GM12891 (cell line): ENCODE results near the gene MAGEA6.
A peak's percentile ranks its signal among the peaks of the same experiment; 100 is the strongest.
"Not testable (repeated sequence)": the region's sequence is repeated elsewhere in the genome, so short reads cannot be mapped to it uniquely, and the experiment has no call there.

ENCODE experiments used
- DNase-seq: peaks from one replicate; pipeline ENCODE4 v3.0.0; 2011; ENCODE audit warnings: low spot score; ENCODE audit not compliant: insufficient read length
- FAIRE-seq: peaks from 2 replicates; lab custom pipeline; 2011; peaks lifted over from hg19 to GRCh38; lab: Jason Lieb, UNC
- PAX5 ChIP-seq: IDR thresholded peaks from 2 replicates; pipeline ENCODE4 v1.6.1; 2011; ENCODE audit warnings: low read length, moderate library complexity, mild to moderate bottlenecking; ENCODE audit not compliant: insufficient read depth, severe bottlenecking
- POLR2A ChIP-seq: IDR thresholded peaks from 2 replicates; pipeline ENCODE4 v1.6.1; 2011; ENCODE audit warnings: low read depth, low read length, control low read depth
- POLR2AphosphoS5 ChIP-seq: IDR thresholded peaks from 2 replicates; pipeline ENCODE4 v1.6.1; 2011; ENCODE audit warnings: low read depth, low read length, control low read depth
- POU2F2 ChIP-seq: IDR thresholded peaks from 2 replicates; pipeline ENCODE4 v1.6.1; 2011; ENCODE audit warnings: low read depth, mild to moderate bottlenecking, control low read depth, low read length, moderate library complexity
- SPI1 ChIP-seq: IDR thresholded peaks from 2 replicates; pipeline ENCODE4 v1.6.1; 2011; ENCODE audit warnings: low read depth, low read length, control low read depth
- TAF1 ChIP-seq: IDR thresholded peaks from 2 replicates; pipeline ENCODE4 v1.6.1; 2011; ENCODE audit warnings: low read depth, low read length, control low read depth

MAGEA6 gene

DNA sequence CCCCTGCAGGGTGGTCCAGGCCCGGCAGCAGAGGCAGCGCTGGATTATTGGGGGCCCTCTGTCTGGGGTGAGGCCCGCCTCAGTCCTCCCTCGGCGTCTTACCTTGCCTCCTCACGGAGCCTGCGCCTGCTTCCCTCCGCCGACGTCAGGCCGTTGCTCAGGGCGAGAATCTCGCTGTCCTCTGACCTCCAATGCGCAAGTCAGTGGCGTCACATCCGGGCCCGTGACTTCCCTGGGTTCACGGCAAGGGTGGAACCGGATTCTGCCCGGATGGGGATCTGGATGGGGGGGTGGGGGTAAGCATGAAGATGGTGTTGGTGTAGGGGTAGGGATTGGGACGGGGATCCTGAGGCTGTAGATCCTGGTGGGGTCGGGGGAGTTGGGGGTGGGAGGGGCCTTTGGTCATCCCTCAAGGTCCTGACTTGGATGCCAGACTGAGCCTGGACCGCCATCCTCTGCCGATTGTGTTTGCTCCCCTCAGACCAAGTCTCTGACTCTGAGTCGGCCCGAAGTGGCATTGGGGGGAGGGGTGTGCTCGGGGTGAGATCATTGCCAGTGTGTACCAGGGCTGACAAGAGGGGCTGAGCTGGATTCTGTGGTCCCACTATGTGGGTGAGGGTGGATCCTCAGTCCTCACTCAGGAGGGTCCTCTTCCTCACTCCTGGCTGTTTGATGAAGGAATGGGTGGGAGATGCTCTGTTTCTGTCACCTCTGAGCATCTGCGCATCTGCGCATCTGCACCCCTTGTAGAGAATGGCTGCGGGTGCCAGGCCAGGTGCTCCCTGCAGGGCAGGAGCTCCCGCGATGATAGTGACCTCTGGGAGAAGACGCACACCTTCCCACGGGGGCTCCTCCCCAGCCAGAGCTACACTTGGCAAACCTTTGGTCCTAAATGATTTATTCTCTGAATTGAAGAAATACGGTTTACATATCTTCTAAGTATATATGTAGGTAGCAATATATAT lies 15.5 kb downstream of the MAGEA6 start, which contains the start of gene MAGEA2:
Gene MAGEA2 (minus strand): TSS at position 157 of the 965 bp plus-strand sequence. CDS start 2,479 bp downstream, outside the sequence.
- not testable (repeated sequence) for DNase-seq
- peak; percentile 58 for FAIRE-seq

DNA sequence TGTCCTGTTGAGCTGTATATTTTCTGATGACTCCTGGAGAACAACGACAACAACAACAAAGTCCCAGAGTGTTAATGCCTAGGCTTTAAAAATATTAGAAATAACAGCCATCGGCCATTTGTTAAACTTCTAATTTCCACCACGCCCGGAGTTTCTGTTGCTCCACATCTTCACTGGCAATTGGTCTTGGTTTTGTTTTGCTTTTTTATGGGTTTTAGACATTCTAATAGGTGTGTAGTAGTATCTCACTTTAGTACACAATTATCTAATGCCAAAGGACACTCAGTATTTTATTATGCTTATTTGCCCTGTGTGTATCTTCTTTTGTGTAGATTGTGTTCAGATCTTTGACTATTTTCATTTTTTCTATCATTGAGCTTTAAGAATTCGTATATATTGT lies 30.9 kb downstream of the MAGEA6 start:
- TF ChIP-seq POLR2A (no peak), SPI1 (no peak), TAF1 (no peak), POU2F2 (no peak), PAX5 (no peak), POLR2AphosphoS5 (no peak)
- no peak for FAIRE-seq
- DNase-seq = no peak

DNA sequence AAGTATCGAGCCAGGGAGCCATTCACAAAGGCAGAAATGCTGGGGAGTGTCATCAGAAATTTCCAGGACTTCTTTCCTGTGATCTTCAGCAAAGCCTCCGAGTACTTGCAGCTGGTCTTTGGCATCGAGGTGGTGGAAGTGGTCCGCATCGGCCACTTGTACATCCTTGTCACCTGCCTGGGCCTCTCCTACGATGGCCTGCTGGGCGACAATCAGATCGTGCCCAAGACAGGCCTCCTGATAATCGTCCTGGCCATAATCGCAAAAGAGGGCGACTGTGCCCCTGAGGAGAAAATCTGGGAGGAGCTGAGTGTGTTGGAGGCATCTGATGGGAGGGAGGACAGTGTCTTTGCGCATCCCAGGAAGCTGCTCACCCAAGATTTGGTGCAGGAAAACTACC lies 33.0 kb downstream of the MAGEA6 start:
- FAIRE-seq, DNase-seq: not testable (repeated sequence)

DNA sequence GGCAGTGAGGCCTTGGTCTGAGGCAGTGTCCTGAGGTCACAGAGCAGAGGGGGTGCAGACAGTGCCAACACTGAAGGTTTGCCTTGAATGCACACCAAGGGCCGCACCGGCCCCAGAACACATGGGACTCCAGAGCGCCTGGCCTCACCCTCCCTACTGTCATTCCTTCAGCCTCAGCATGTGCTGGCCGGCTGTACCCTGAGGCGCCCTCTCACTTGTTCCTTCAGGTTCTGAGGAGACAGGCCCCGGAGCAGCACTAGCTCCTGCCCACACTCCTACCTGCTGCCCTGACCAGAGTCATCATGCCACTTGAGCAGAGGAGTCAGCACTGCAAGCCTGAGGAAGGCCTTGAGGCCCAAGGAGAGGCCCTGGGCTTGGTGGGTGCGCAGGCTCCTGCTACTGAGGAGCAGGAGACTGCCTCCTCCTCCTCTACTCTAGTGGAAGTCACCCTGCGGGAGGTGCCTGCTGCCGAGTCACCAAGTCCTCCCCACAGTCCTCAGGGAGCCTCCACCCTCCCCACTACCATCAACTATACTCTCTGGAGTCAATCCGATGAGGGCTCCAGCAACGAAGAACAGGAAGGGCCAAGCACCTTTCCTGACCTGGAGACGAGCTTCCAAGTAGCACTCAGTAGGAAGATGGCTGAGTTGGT lies 33.5 kb downstream of the MAGEA6 start:
- FAIRE-seq (no peak), DNase-seq (no peak)
- TF ChIP-seq PAX5 (no peak), TAF1 (no peak), POLR2AphosphoS5 (no peak), POLR2A (no peak), SPI1 (no peak), POU2F2 (no peak)

DNA sequence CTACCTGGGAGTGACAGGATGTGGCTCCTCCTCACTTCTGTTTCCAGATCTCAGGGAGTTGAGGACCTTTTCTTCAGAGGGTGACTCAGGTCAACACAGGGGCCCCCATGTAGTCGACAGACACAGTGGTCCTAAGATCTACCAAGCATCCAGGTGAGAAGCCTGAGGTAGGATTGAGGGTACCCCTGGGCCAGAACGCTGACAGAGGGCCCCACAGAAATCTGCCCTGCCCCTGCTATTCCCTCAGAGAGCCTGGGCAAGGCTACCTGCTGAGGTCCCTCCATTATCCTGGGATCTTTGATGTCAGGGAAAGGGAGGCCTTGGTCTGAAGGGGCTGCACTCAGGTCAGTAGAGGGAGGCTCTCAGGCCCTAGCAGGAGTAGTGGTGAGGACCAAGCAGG lies 34.4 kb downstream of the MAGEA6 start:
- TF ChIP-seq POLR2A (no peak), TAF1 (no peak), POU2F2 (no peak), PAX5 (no peak), SPI1 (no peak), POLR2AphosphoS5 (no peak)
- DNase-seq = no peak
- no peak for FAIRE-seq

DNA sequence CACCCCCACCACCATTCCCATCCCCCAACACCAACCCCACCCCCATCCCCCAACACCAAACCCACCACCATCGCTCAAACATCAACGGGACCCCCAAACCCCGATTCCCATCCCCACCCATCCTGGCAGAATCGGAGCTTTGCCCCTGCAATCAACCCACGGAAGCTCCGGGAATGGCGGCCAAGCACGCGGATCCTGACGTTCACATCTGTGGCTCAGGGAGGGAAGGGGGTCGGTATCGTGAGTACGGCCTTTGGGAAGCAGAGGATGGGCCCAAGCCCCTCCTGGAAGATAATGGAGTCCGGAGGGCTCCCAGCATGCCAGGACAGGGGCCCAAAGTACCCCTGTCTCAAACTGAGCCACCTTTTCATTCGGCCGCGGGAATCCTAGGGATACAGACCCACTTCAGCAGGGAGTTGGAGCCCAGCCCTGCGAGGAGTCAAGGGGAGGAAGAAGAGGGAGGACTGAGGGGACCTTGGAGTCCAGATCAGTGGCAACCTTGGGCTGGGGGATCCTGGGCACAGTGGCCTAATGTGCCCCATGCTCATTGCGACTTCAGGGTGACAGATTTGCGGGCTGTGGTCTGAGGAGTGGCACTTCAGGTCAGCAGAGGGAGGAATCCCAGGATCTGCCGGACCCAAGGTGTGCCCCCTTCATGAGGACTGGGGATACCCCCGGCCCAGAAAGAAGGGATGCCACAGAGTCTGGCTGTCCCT lies 35.2 kb downstream of the MAGEA6 start:
- FAIRE-seq = not testable (repeated sequence)

DNA sequence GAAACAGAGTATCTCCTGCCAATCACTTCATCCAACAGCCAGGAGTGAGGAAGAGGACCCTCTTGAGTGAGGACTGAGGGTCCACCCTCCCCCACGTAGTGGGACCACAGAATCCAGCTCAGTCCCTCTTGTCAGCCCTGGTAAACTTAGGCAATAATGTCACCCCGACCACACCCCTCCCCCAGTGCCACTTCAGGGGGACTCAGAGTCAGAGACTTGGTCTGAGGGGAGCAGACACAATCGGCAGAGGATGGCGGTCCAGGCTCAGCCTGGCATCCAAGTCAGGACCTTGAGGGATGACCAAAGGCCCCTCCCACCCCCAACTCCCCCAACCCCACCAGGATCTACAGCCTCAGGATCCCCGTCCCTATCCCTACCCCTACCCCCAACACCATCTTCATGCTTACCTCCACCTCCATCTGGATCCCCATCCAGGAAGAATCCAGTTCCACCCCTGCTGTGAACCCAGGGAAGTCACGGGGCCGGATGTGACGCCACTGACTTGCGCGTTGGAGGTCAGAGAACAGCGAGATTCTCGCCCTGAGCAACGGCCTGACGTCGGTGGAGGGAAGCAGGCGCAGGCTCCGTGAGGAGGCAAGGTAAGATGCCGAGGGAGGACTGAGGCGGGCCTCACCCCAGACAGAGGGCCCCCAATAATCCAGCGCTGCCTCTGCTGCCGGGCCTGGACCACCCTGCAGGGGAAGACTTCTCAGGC lies 36.1 kb downstream of the MAGEA6 start, which contains the start of the genes CSAG1 and MAGEA12:
Gene CSAG1 (minus strand): TSS at position 461 of the 715 bp plus-strand sequence. CDS start 1,261 bp downstream, outside the sequence.
Gene MAGEA12 (plus strand): TSS at position 497 of the 715 bp plus-strand sequence. CDS start 2,405 bp downstream, outside the sequence.
- DNase-seq = no peak
- TF ChIP-seq PAX5 = no peak
- no peak for TF ChIP-seq TAF1
- TF ChIP-seq POLR2AphosphoS5 = no peak
- TF ChIP-seq POLR2A = no peak
- no peak for TF ChIP-seq POU2F2
- no peak for TF ChIP-seq SPI1
- no peak for FAIRE-seq

More for the DNA sequence above, 35.2 kb downstream of the MAGEA6 start:
- not testable (repeated sequence) for DNase-seq

DNA sequence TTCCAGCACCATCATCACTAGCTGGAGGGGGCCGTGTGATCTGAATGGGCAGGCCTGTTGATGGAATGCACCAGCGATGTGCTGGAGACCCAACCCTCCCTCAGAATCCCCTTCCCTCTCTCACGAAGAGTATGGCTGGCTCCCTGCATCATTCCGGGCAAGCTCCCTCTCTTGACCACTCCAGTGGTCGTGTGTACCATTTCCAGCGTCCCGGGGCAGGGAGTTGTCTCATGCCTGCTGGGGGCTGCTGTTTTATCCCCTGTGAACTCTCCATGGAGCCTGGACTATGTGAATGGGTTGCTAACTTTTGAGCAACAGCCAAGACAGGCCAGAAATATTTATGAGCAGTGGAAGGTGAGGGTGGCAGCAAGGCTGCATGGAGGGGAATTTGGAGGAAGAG lies 44.1 kb downstream of the MAGEA6 start:
- no peak for DNase-seq
- no peak for FAIRE-seq
- TF ChIP-seq POLR2A (no peak), POLR2AphosphoS5 (no peak), SPI1 (no peak), TAF1 (no peak), POU2F2 (no peak), PAX5 (no peak)
